AG10803 (cell line): ENCODE data around the gene ZNF823.

Source experiments
- DNase-seq: peaks from one replicate; pipeline ENCODE4 v3.0.0; 2010; ENCODE audit warnings: low read depth
- H3K4me3 ChIP-seq: 2 replicates; pipeline ENCODE4 v1.5.1; 2011; ENCODE audit warnings: mild to moderate bottlenecking, low read length, control low read depth
- CTCF ChIP-seq: conservative IDR thresholded peaks from 2 replicates; pipeline ENCODE4 v1.5.1; 2011; ENCODE audit warnings: mild to moderate bottlenecking, low read length, control low read depth, inconsistent platforms

ZNF823 gene

DNA sequence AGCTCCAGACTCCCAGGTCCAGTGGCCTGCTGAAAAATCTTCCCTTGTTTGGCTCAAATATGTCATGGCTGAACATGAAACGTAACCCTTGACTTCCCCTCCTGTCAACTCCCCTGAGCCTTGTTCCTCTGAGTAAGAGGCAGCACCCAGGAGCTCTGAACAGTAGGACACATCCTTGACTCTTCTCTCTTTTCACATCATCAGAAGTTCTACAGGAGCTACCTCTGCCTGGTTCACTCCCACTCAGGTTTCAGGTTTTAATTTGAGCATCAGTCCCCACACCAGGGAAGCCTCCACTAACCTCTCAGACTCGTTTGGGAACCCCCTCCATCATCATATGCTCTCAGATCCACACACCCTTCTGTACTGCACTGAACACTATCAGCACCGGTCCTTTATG is 30.3 kb downstream of the ZNF823 start:
- no peak for TF ChIP-seq CTCF
- no peak overlapping the region for H3K4me3 ChIP-seq
- no peak for DNase-seq

- TF ChIP-seq CTCF: no peak
- no peak overlapping the region for H3K4me3 ChIP-seq
- no peak for DNase-seq
Observed at GRCh38 chr19:11705474-11705873, 33.3 kb downstream of the ZNF823 start.

GRCh38 chr19:11704626-11705025 is 34.1 kb downstream of the ZNF823 start:
- no peak overlapping the region for H3K4me3 ChIP-seq
- no peak for DNase-seq
- no peak for TF ChIP-seq CTCF

- TF ChIP-seq CTCF: peak; percentile 84
- DNase-seq: peak; percentile 40
- no peak overlapping the region for H3K4me3 ChIP-seq
Observed at GRCh38 chr19:11699931-11700794, 38.6 kb downstream of the ZNF823 start.

DNA sequence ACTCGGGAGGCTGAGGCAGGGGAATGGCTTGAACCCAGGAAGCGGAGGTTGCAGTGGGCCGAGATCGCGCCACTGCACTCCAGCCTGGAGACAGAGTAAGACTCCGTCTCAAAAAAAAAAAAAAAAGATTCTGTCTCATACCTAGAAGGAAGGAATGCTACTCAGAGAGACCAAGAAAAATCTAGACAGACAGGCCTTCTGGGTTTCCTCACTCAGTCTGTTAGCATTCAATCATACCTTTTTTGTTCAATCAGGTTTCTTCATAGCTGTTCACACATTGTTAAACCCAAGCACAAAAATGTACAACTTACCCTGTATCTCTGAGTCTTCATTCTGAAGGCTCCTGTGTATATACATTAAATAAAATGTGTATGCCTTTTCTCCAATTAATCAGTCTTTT is 40.5 kb downstream of the ZNF823 start:
- DNase-seq: no peak
- no peak for TF ChIP-seq CTCF
- H3K4me3 ChIP-seq: no peak overlapping the region

GRCh38 chr19:11697284-11697855 is 41.4 kb downstream of the ZNF823 start:
- no peak for TF ChIP-seq CTCF
- no peak overlapping the region for H3K4me3 ChIP-seq
- DNase-seq: peak; percentile 16
